ENCODE measurements around the gene PPP1R16B.
A peak's percentile ranks its signal among the peaks of the same experiment; 100 is the strongest.
"Not testable (repeated sequence)": the region's sequence is repeated elsewhere in the genome, so short reads cannot be mapped to it uniquely, and the experiment has no call there.

Gene PPP1R16B

DNA sequence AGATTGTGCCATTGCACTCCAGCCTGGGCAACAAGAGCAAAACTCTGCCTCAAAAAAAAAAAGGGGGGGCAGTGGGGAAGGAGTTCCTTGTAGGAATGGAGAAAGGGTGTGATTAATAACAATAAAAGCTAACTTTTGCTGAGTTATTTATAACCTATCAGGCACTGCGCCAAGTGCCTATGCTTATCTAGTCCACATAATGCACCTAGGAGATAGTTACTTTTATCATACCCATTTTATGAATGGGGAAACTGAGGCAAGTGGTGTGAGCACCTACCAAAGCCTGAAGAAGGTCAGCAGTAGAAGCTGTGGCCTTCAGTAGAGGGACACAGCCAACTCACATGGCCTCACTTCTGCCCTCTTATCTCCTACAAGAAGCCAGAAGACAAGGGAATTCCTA, 13.6 kb upstream of the PPP1R16B start:
- H3K4ac ChIP-seq (ENCODE audit: low read length), result no peak overlapping the region
- no peaks in the 10 kb centered on the region for H3K27me3 ChIP-seq (ENCODE audit: control insufficient read depth in 3 of 3, insufficient read depth in 3 of 3, low read depth in 1 of 3, low read length in 3 of 3)
- no peak overlapping the region for H2BK15ac ChIP-seq (ENCODE audit: low read length)
- no peak for DNase-seq (ENCODE audit: low spot score)
- H3K9ac ChIP-seq (ENCODE audit: low read depth, low read length, poor library complexity), result no peak overlapping the region
- H3K79me1 ChIP-seq (ENCODE audit: low read depth, low read length), result no peaks in the 10 kb centered on the region
- no peak overlapping the region for H3K4me3 ChIP-seq (ENCODE audit: low read length in 2 of 2)
- H2BK12ac ChIP-seq (ENCODE audit: low read length), result no peak overlapping the region
- H3K14ac ChIP-seq (ENCODE audit: low read length), result no peak overlapping the region
- H3K27ac ChIP-seq (replicated peaks; ENCODE audit: low read length), result no peak overlapping the region
- no peaks in the 10 kb centered on the region for H3K4me1 ChIP-seq (ENCODE audit: control insufficient read depth in 2 of 2, insufficient read depth in 1 of 2, low read depth in 1 of 2, low read length in 2 of 2)
- no CpG with 5 or more reads among the region's 1 CpG for WGBS, 2 donors (ENCODE audit: extremely low coverage in 2 of 2, insufficient read length in 2 of 2, insufficient replicate concordance in 1 of 2)
- H4K8ac ChIP-seq (ENCODE audit: low read depth, low read length), result no peak overlapping the region
- no peak overlapping the region for H3K4me2 ChIP-seq (ENCODE audit: insufficient read depth, low read length, poor library complexity, severe bottlenecking)
- H2AFZ ChIP-seq (ENCODE audit: low read length), result no peak overlapping the region
- no peak overlapping the region for H2BK120ac ChIP-seq (ENCODE audit: low read depth, low read length)
- no peak overlapping the region for H3K18ac ChIP-seq (ENCODE audit: low read length)
- H3K36me3 ChIP-seq (replicated peaks in 1 of 2; ENCODE audit: control insufficient read depth in 2 of 2, insufficient read depth in 2 of 2, low read length in 2 of 2), result no peaks in the 10 kb centered on the region
- no peak overlapping the region for H4K91ac ChIP-seq (ENCODE audit: low read depth, low read length, poor library complexity)
- no peak overlapping the region for H3K23ac ChIP-seq (ENCODE audit: low read depth, low read length, poor library complexity)
- peaks cover 0 to 2% of the 10 kb centered on the region in 2 donors for H3K9me3 ChIP-seq (replicated peaks in 1 of 2; ENCODE audit: control insufficient read depth in 2 of 2, insufficient read depth in 1 of 2, low read depth in 1 of 2, low read length in 2 of 2)
- no peak overlapping the region for H2BK5ac ChIP-seq (ENCODE audit: low read length)
- H2AK5ac ChIP-seq (ENCODE audit: low read depth, low read length), result no peak overlapping the region

DNA sequence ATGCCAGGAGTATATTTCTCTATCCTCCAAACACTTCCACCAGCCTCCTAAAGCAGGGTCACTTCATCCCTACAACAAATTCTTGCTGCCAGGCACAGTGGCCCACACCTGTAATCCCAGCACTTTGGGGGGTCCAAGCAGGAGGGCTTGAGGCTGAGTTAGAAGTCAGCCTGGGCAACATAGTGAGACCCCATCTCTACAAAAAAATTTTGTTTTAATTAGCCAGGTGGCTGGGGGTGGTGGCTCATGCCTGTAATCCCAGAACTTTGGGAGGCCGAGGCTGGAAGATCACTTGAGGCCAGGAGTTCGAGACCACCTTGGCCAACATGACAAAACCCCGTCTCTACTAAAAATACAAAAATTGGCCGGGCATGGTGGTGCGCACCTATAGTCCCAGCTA, 11.4 kb upstream of the PPP1R16B start:
- no CpG with 5 or more reads among the region's 5 CpGs for WGBS, 2 donors (ENCODE audit: extremely low coverage in 2 of 2, insufficient read length in 2 of 2, insufficient replicate concordance in 1 of 2)
- not testable (repeated sequence) for H3K4ac ChIP-seq (ENCODE audit: low read length)

DNA sequence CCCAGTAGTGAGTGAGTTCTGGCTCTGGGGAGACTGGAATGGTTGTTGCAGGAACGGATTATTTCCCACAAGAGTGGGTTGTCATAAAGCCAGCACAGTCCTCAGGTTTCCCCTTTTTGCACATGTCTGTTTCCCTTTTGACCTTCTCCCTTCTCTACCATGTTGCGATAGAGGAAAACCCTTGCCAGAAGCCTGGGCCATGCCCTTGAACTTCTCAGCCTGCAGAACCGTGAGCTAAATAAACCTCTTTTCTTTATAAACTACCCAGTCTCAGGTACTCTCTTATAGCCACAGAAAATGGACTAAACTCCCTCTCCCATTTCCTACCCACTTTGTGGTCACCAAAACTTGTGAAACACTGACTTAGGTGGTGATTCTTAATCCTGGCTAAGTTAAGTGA, 7.2 kb upstream of the PPP1R16B start:
- H4K91ac ChIP-seq (ENCODE audit: low read depth, low read length, poor library complexity), result no peak overlapping the region
- no peak overlapping the region for H2AFZ ChIP-seq (ENCODE audit: low read length)
- no CpG with 5 or more reads among the region's 3 CpGs for WGBS, 2 donors (ENCODE audit: extremely low coverage in 2 of 2, insufficient read length in 2 of 2, insufficient replicate concordance in 1 of 2)
- no peak overlapping the region for H4K8ac ChIP-seq (ENCODE audit: low read depth, low read length)
- H3K27ac ChIP-seq (replicated peaks; ENCODE audit: low read length), result no peak overlapping the region
- no peak overlapping the region for H2AK5ac ChIP-seq (ENCODE audit: low read depth, low read length)
- H2BK15ac ChIP-seq (ENCODE audit: low read length), result no peak overlapping the region
- no peak overlapping the region for H3K4ac ChIP-seq (ENCODE audit: low read length)
- H2BK120ac ChIP-seq (ENCODE audit: low read depth, low read length), result no peak overlapping the region
- H3K4me1 ChIP-seq (ENCODE audit: control insufficient read depth in 2 of 2, insufficient read depth in 1 of 2, low read depth in 1 of 2, low read length in 2 of 2), result no peaks in the 10 kb centered on the region
- no peaks in the 10 kb centered on the region for H3K9me3 ChIP-seq (replicated peaks in 1 of 2; ENCODE audit: control insufficient read depth in 2 of 2, insufficient read depth in 1 of 2, low read depth in 1 of 2, low read length in 2 of 2)
- H3K18ac ChIP-seq (ENCODE audit: low read length), result no peak overlapping the region
- H3K23ac ChIP-seq (ENCODE audit: low read depth, low read length, poor library complexity), result no peak overlapping the region
- no peak for DNase-seq (ENCODE audit: low spot score)
- no peaks in the 10 kb centered on the region for H3K79me1 ChIP-seq (ENCODE audit: low read depth, low read length)
- no peak overlapping the region for H3K9ac ChIP-seq (ENCODE audit: low read depth, low read length, poor library complexity)
- H3K4me2 ChIP-seq (ENCODE audit: insufficient read depth, low read length, poor library complexity, severe bottlenecking), result no peak overlapping the region
- no peak overlapping the region for H2BK5ac ChIP-seq (ENCODE audit: low read length)
- no peaks in the 10 kb centered on the region for H3K27me3 ChIP-seq (ENCODE audit: control insufficient read depth in 3 of 3, insufficient read depth in 3 of 3, low read depth in 1 of 3, low read length in 3 of 3)
- no peaks in the 10 kb centered on the region for H3K36me3 ChIP-seq (replicated peaks in 1 of 2; ENCODE audit: control insufficient read depth in 2 of 2, insufficient read depth in 2 of 2, low read length in 2 of 2)
- no peak overlapping the region for H2BK12ac ChIP-seq (ENCODE audit: low read length)
- no peak overlapping the region for H3K4me3 ChIP-seq (ENCODE audit: low read length in 2 of 2)
- no peak overlapping the region for H3K14ac ChIP-seq (ENCODE audit: low read length)

More for the DNA sequence above, 11.4 kb upstream of the PPP1R16B start:
- H4K91ac ChIP-seq (ENCODE audit: low read depth, low read length, poor library complexity), result peak overlapping the region; percentile 60
- H4K8ac ChIP-seq (ENCODE audit: low read depth, low read length); H3K14ac ChIP-seq (ENCODE audit: low read length); H3K27ac ChIP-seq (replicated peaks; ENCODE audit: low read length); H2AK5ac ChIP-seq (ENCODE audit: low read depth, low read length); H3K36me3 ChIP-seq (replicated peaks in 1 of 2; ENCODE audit: control insufficient read depth in 2 of 2, insufficient read depth in 2 of 2, low read length in 2 of 2); H2BK5ac ChIP-seq (ENCODE audit: low read length); H3K18ac ChIP-seq (ENCODE audit: low read length); DNase-seq (ENCODE audit: low spot score); H3K9ac ChIP-seq (ENCODE audit: low read depth, low read length, poor library complexity); H3K79me1 ChIP-seq (ENCODE audit: low read depth, low read length); H2BK120ac ChIP-seq (ENCODE audit: low read depth, low read length); H3K4me2 ChIP-seq (ENCODE audit: insufficient read depth, low read length, poor library complexity, severe bottlenecking); H3K4me1 ChIP-seq (ENCODE audit: control insufficient read depth in 2 of 2, insufficient read depth in 1 of 2, low read depth in 1 of 2, low read length in 2 of 2); H3K4me3 ChIP-seq (ENCODE audit: low read length in 2 of 2); H2AFZ ChIP-seq (ENCODE audit: low read length); H3K27me3 ChIP-seq (ENCODE audit: control insufficient read depth in 3 of 3, insufficient read depth in 3 of 3, low read depth in 1 of 3, low read length in 3 of 3); H2BK15ac ChIP-seq (ENCODE audit: low read length); H3K9me3 ChIP-seq (replicated peaks in 1 of 2; ENCODE audit: control insufficient read depth in 2 of 2, insufficient read depth in 1 of 2, low read depth in 1 of 2, low read length in 2 of 2); H2BK12ac ChIP-seq (ENCODE audit: low read length); H3K23ac ChIP-seq (ENCODE audit: low read depth, low read length, poor library complexity): not testable (repeated sequence)

DNA sequence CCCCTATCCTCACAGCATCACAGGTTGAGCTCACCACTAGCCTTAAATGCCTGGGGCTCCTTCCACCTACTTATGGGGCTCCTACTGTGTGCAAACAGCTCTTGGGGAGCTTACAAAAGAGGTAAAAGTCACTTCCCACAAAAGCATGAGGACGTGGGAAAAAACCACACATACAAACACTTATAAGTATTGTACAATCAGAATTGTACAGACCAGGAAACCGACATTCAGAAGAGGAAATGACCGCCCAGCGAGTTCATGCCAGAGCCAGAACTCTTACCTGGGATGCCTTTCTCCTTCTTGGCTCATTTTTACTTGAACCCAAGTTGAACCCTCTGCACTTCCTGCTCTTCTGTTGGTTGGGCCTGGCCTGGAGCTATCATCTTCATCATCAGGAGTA, 6.3 kb upstream of the PPP1R16B start:
- no CpG with 5 or more reads among the region's 4 CpGs for WGBS, 2 donors (ENCODE audit: extremely low coverage in 2 of 2, insufficient read length in 2 of 2, insufficient replicate concordance in 1 of 2)
- Histone ChIP-seq H3K36me3 (replicated peaks in 1 of 2; ENCODE audit: control insufficient read depth in 2 of 2, insufficient read depth in 2 of 2, low read length in 2 of 2) (no peaks in the 10 kb centered on the region), H3K79me1 (ENCODE audit: low read depth, low read length) (no peaks in the 10 kb centered on the region), H4K8ac (ENCODE audit: low read depth, low read length) (no peak overlapping the region), H3K4me2 (ENCODE audit: insufficient read depth, low read length, poor library complexity, severe bottlenecking) (no peak overlapping the region), H2BK120ac (ENCODE audit: low read depth, low read length) (no peak overlapping the region), H3K23ac (ENCODE audit: low read depth, low read length, poor library complexity) (no peak overlapping the region), H3K4me1 (ENCODE audit: control insufficient read depth in 2 of 2, insufficient read depth in 1 of 2, low read depth in 1 of 2, low read length in 2 of 2) (peaks cover 3 to 5% of the 10 kb centered on the region in 2 donors), H3K4ac (ENCODE audit: low read length) (no peak overlapping the region), H3K9me3 (replicated peaks in 1 of 2; ENCODE audit: control insufficient read depth in 2 of 2, insufficient read depth in 1 of 2, low read depth in 1 of 2, low read length in 2 of 2) (no peaks in the 10 kb centered on the region), H2AK5ac (ENCODE audit: low read depth, low read length) (no peak overlapping the region), H3K9ac (ENCODE audit: low read depth, low read length, poor library complexity) (no peak overlapping the region), H4K91ac (ENCODE audit: low read depth, low read length, poor library complexity) (no peak overlapping the region), H2BK5ac (ENCODE audit: low read length) (no peak overlapping the region), H3K4me3 (ENCODE audit: low read length in 2 of 2) (no peak overlapping the region), H3K18ac (ENCODE audit: low read length) (no peak overlapping the region), H2BK12ac (ENCODE audit: low read length) (no peak overlapping the region), H2BK15ac (ENCODE audit: low read length) (no peak overlapping the region), H3K27me3 (ENCODE audit: control insufficient read depth in 3 of 3, insufficient read depth in 3 of 3, low read depth in 1 of 3, low read length in 3 of 3) (no peaks in the 10 kb centered on the region), H3K14ac (ENCODE audit: low read length) (no peak overlapping the region), H2AFZ (ENCODE audit: low read length) (no peak overlapping the region), H3K27ac (replicated peaks; ENCODE audit: low read length) (no peak overlapping the region)
- no peak for DNase-seq (ENCODE audit: low spot score)

All from neuronal stem cell (in vitro differentiated cells).